Choroid plexus epithelial cell (primary cell): ENCODE measurements around the gene CAP2.
"Not testable (repeated sequence)": the region's sequence is repeated elsewhere in the genome, so short reads cannot be mapped to it uniquely, and the experiment has no call there.

ENCODE experiments used
- DNase-seq: peaks from one replicate; pipeline ENCODE4 v3.0.0-alpha.2; 2010; ENCODE audit warnings: low read depth
- H3K4me3 ChIP-seq: 2 replicates; pipeline ENCODE4 v1.5.1; 2011; ENCODE audit warnings: low read depth, mild to moderate bottlenecking, control low read depth, low read length, moderate library complexity
- CTCF ChIP-seq: conservative IDR thresholded peaks from 2 replicates; pipeline ENCODE4 v1.5.1; 2011; ENCODE audit warnings: low read depth, mild to moderate bottlenecking, control low read depth, inconsistent platforms, low read length, moderate library complexity

The CAP2 gene

GRCh38 chr6:17574866-17575560 lies 181.6 kb downstream of the CAP2 start:
- H3K4me3 ChIP-seq = no peak overlapping the region
- peak; percentile 75 for DNase-seq
- TF ChIP-seq CTCF = no peak

GRCh38 chr6:17577059-17577458 lies 183.7 kb downstream of the CAP2 start:
- no peak overlapping the region for H3K4me3 ChIP-seq
- no peak for DNase-seq
- no peak for TF ChIP-seq CTCF

DNA sequence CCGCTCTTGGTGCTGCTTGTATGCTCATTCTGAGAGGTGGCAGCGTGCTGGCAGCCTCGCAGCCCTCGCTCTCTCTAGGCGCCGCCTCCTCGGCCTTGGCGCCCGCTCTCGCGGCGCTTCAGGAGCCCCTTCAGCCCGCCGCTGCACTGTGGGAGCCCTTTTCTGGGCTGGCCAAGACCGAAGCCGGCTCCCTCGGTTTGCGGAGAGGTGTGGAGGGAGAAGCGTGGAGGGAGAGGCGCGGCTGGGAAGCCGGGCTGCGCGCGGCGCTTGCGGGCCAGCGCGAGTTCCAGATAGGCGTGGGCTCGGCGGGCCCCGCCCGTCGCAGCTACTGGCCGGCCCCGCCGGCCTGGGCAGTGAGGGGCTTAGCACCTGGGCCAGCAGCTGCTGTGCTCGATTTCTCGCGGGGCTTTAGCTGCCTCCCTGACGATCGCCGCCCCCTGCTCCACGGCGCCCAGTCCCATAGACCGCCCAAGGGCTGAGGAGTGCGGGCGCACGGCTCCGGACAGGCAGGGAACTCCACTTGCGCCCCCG lies 187.2 kb downstream of the CAP2 start:
- peak; percentile 42 for DNase-seq
- TF ChIP-seq CTCF = no peak
- peak overlapping the region; percentile 55 for H3K4me3 ChIP-seq

DNA sequence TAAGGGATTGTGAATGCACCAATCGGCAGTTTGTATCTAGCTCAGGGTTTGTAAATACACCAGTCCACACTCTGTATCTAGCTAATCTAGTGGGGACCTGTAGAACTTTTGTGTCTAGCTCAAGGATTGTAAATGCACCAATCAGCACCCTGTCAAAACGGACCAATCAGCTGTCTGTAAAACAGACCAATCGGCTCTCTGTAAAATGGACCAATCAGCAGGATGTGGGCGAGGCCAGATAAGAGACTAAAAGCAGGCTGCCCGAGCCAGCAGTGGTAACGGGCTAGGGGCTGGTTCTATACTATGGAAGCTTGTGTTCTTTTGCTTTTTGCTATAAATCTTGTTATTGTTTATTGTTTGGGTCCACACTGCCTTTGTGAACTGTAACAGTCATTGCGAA lies 187.9 kb downstream of the CAP2 start:
- not testable (repeated sequence) for H3K4me3 ChIP-seq, DNase-seq

GRCh38 chr6:17583811-17584210 lies 190.4 kb downstream of the CAP2 start:
- TF ChIP-seq CTCF = no peak
- no peak overlapping the region for H3K4me3 ChIP-seq

GRCh38 chr6:17584241-17584803 lies 190.9 kb downstream of the CAP2 start:
- peak; percentile 80 for TF ChIP-seq CTCF
- no peak overlapping the region for H3K4me3 ChIP-seq
- peak; percentile 92 for DNase-seq

More at GRCh38 chr6:17583811-17584210, 190.4 kb downstream of the CAP2 start:
- DNase-seq = peak; percentile 66

DNA sequence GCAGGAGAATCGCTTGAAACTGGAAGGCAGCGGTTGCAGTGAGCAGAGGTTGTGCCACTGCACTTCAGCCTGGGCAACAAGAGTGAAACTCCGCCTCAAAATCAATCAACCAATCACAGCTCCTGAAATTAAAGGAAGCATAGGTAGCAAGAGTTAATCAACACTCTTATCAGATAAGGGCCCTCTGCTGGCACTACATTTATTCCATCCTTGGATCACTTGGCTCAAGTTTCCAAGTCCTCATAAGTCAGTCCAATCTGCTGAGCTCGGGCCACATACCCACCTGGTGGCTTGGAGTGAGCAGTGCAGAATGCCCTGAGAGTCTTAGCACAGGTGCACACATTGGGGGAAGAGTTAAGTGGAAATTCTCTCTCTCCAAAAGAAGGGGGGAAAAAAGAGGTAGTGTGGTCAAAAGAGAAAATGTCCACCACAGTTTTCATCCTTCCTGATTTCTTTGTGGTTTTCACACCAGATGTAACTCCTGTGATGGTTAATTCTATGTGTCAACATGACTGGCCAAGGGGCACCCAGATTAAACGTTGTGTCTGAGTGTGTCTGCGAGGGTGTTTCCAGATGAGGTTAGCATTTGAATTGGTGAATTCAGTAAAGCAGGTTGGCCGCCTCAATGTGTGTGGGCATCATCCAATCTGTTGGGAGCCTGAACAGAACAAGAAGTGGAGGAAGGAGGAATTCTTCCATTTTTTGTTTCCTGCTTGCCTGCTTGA lies 192.5 kb downstream of the CAP2 start:
- peak; percentile 41 for TF ChIP-seq CTCF
- DNase-seq = peak; percentile 12
- H3K4me3 ChIP-seq = no peak overlapping the region

- not testable (repeated sequence) for DNase-seq, H3K4me3 ChIP-seq
These were observed 193.2 kb downstream of the CAP2 start for GRCh38 chr6:17586623-17587022.
